Erythroblast (primary cell): Measurements from ENCODE around the gene NFAT5.

ENCODE experiments used
- GATA1 ChIP-seq: IDR thresholded peaks from 2 replicates; pipeline ENCODE4 v1.6.1; 2011; ENCODE audit warnings: low read depth, mild to moderate bottlenecking, control low read depth, low read length, moderate library complexity
- POLR2A ChIP-seq: IDR thresholded peaks from 2 replicates; pipeline ENCODE4 v1.6.1; 2011; ENCODE audit warnings: mild to moderate bottlenecking, low read length

DNA sequence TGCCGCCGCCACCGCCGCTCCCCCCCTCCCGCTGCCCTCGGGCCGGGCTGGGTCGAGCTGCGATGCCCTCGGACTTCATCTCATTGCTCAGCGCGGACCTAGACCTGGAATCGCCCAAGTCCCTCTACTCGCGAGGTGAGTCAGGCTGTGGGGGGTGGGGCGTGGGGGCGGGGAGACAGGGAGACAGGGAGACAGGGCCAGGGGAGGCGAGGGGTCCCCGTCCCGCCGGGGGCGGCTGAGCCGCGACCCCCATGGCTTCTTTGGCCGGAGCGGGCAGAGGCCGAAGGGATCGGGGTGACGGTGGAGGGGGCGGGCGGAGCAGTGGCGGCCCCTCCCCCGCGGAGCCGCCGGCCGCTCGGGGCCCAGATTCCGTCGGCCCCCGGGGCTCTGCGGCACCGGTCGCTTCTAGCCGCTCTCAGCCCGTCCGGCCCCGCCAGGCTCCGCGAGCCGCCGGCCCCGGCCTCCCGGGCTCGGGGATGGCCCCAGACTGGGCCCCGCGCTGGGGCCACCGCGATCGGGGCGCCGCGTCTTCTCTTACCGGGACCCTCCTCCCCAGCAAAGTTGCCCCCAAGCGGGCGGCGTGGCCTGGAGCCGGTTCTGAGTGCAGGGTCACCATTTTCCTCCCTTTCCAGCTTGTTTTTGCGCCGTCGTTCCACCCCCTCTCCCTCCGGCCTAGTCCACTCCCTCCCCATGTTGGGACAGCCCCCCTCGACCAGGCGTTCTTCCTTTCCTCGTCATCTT lies 644 bp downstream of the NFAT5 start:
- TF ChIP-seq POLR2A (no peak), GATA1 (no peak)
